GM21529 (cell line): ENCODE data around the gene SLC31A2.
A peak's percentile ranks its signal among the peaks of the same experiment; 100 is the strongest.
"Not testable (repeated sequence)": the region's sequence is repeated elsewhere in the genome, so short reads cannot be mapped to it uniquely, and the experiment has no call there.

Source experiments
- ATAC-seq: cut with Tn5 transposase; IDR thresholded peaks from one replicate; pipeline ENCODE4 v1.9.1; 2021; ENCODE audit not compliant: unreplicated experiment

SLC31A2 gene

GRCh38 chr9:113149561-113149960 lies 1.2 kb upstream of the SLC31A2 start:
- not testable (repeated sequence) for ATAC-seq

DNA sequence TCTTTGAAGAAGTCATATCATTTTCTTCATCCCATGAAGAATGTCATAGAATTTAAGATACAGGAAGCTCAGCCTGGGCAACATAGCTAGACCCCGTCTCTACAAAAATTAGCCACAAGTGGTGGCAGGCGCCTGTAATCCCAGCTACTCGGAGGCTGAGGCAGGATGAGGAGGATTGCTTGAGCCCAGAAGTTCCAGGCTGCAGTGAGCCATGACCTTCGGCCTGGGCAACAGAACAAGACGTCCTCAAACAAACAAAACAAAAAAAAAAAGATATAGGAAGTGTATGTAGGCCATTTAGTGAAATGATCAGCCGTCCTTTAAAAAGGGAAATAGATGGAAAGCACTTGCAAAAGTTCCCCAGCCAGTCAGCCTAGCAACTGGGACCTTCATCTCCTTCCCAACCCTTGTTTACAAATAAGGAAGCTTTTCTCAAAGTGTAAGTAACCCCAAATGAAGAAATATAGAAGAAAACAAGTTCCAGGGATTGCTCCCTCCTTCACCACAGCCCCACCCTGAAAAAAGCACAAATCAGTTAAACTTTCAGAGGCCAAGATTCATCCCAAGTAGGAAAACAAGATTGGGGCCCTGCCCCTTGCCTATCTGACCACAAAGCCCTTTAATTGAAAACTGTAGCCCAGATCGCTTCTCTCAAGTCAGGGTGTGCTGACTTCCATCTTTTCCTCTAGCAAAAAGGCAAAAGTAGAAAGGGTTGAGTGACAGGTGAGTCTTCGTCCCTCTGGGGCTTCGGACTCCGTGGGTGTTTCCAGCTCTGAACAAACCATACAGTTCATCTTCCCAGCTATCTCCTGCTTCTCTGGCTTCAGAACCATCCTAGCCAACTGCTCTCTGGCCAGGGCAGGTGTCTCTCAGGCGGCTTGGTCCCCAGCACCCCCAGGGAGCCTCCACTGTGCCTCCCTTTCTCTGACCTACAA lies 1.2 kb downstream of the SLC31A2 start:
- no peak for ATAC-seq

DNA sequence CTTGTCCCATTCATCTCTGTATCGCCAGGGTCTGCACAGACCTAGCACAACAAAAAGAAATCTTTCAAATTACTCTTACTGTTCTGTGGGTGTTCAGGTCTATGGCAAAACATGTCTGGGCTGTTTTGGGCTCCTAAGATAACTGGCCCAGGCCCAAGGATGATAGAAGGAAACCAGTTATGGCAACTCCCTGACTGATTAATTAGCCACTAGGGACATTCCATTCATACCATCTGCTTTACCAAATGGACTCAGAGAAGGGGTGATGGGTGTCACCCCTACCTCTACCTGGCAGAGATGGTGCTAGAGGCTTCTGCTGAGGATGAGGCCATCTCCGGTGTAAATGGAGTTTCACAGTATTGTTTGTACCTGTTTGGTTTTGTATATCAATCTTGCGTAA lies 1.9 kb downstream of the SLC31A2 start:
- ATAC-seq = no peak

- ATAC-seq = no peak
Measured at GRCh38 chr9:113153599-113153998, 2.8 kb downstream of the SLC31A2 start.

- ATAC-seq = no peak
Measured at GRCh38 chr9:113154471-113154870, 3.7 kb downstream of the SLC31A2 start.

DNA sequence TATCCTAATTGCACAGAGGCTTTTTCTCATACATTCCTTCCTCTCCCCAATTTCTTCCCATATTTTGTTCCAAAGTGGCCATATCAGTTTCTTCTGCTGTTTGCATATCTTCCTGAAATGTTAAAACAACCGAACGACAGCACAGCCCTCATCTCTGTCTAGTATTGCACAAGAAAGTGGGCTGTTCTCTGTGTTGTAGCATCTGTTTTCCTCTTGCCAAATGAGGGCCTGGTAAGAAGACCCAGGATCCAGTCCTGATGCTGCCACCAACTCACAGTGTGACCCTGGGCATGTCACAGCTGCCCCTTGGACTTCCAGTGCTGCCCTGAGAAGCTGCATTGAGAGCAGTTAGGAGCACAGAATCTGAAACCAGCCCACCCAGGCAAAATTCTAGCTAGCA lies 4.1 kb downstream of the SLC31A2 start:
- ATAC-seq = no peak

DNA sequence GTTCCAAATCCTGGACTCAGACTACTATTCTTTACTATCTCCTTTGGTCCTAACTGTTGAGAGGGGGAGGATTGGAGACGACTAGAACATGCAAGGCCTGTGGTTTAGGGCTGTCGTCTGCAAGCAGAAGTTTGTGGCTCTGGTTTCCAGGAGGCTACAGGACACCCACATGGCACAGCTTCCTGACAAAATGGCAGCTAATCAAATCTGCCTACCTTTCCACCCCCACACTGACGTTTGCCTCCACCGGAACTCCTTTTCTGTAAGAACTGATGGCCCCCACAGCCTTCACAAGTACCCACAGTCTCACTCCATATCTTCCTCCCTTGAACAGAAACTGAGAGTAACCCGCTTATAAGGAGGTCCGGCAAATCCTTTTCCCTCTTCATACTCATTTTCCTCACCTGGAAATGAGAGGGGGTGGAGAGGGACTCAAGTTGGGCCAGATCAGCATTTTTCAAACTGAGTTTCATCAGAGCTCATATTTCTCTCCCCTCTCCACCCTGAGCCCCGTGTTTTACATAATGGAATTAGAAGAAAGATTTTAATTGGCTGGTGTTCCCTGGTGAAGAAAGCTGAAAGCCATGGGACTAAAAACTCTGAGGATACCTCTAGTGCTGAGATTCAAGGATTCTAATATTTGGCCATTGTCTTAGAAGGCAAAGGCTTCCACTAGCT lies 5.2 kb downstream of the SLC31A2 start:
- ATAC-seq = no peak

- ATAC-seq = no peak
Measured at GRCh38 chr9:113156880-113157279, 6.1 kb downstream of the SLC31A2 start.

- ATAC-seq = no peak
Measured at GRCh38 chr9:113158446-113158845, 7.6 kb downstream of the SLC31A2 start.

DNA sequence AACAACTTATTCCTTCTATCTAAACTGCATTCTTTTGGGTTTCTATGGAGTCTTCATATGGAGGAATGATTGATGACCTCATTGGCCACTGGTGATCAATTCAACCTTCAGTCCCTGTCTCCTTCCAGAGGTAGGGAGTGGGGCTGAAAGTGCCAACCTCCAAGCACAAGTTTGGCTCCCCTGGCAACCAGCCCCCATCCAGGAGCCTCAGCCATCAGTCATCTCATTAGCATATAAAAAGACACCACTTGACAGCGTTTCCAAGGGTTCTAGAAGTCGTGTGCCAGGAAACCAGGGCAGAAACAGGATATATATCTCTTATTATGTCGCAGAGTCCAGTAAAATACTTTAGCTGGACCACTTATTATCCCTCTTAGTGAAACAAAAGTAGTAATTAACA lies 9.8 kb downstream of the SLC31A2 start:
- no peak for ATAC-seq

- no peak for ATAC-seq
Measured at GRCh38 chr9:113163001-113163400, 12.2 kb downstream of the SLC31A2 start.

DNA sequence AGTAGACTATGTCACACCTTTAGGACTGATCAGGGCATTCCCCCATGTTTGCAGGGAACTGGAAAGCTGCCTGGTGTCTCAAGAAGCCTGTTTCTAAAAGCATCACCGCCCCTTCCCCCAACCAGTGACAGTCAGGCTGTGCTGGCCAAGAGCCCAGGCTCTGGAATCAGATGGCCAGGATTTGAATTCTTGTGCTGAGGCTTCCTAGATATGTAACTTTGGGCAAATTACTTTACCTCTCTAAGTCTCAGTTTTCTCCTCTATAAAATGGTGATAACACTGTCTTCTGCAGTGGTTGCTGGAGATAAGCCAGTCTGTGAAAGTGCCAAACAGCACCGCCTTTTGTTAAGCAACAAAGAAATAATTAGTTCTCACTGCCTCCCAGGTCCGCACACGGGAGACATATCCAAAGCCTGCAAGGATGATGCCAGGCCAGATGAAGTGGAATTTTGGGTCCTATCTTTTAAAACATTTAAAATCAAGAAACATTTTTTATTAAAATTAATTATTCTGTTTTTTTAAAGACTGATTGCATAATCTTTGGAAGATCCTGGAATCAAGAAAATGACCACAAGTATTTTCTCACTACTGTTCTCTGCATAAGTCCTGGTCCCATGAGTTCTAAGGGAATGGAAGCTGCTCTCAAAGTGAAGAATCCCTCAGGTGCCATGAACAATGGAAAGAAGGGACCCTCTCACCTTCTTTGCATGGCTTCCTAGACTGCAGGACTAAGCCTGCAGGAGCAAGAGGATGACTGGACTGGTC lies 13.9 kb downstream of the SLC31A2 start:
- no peak for ATAC-seq

DNA sequence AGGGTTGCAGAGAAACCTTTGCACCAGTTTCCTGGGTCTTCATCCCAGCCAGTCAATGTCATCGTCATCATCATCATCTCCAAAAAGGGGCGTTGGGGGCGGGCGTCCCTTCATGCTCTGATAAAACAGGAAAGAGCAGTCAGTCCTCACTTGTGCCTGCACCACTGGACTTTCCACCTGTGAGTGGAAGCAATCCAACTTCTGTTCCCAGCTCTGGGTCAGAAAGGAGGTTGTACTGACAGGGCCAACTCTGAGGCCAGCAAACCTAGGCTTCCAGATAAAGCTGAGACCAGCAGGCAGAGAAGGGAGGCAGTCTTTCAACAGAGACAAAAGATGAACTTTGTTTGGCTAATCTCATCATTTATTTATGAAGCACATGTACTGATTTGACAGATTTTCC lies 15.2 kb downstream of the SLC31A2 start:
- no peak for ATAC-seq

- ATAC-seq = no peak
Measured at GRCh38 chr9:113168809-113169208, 18.0 kb downstream of the SLC31A2 start.

DNA sequence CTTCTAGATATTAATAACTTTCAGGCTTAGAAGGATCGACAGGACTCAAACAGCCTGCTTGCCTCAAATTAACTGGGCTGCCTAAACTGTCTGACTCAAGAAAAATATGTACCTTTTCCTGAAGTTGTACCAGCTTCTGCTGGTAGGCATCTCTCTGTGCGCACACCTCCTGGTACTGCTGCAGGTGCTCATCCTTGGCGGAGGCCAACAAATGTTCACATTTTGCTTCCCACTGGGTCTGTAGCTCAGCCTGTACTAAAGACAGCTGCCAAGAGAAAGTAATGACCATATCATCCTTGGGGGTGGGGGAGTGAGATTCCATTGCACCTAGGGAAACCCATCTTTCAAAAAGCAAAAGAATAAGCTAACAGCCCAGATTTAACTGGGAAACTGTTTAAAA lies 22.5 kb downstream of the SLC31A2 start:
- no peak for ATAC-seq

GRCh38 chr9:113176803-113177202 lies 26.0 kb downstream of the SLC31A2 start:
- ATAC-seq = no peak

DNA sequence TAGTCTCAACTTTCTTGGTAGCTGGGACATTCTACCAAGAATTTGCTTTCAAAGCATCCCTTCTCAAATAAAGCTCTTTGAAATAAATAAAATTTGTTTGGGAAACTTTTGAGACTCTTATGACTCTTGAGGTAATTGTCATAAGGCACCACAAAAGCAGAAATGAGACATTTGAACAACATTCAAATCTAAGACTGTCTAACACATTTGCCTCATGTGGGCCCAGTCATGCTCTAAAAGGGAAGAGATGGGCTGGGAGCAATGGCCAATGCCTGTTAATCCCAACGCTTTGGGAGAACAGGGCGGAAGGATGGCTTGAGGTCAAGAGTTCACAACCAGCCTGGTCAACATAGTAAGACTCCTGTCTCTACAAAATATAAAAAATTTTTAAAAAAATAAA lies 26.4 kb downstream of the SLC31A2 start:
- no peak for ATAC-seq

DNA sequence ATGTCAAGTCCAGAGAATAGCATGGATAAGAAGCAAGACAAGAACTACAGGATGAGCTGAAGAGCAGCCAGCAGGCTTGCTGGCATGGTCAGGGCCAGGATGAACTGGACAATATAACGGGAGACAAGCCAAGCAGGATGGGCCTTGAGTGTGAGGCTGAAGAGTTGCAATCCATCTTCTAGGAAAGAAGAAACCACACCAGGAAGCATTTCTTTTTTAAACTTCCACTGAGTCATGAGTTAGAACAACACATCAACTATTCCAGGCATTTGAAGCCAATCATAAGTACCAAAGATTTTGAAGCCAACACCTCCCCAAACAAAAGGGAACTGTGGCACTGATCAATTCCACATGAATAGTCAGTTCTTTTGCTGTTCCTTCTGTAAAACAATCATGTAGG lies 27.3 kb downstream of the SLC31A2 start:
- no peak for ATAC-seq

DNA sequence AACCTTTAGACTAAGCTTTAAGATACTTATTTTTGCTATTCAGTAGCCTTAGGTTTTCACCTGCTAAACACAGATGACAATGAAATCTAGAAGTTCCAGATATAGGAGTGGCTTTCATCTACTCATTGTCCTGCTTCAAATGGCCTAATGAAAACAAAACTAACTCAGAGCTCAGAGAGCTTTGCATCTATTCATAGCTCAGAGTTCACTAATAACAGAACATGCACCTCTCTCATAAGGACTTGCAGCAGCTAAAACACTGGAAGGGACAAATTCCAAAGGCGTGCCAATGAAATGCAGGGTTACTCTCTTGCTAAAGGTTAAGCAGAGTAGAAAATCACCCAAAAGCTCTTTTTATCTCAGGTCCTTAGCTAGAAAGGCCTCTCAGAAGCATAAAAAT lies 29.0 kb downstream of the SLC31A2 start:
- peak; percentile 76 for ATAC-seq

- ATAC-seq = no peak
Measured at GRCh38 chr9:113181165-113181564, 30.4 kb downstream of the SLC31A2 start.

DNA sequence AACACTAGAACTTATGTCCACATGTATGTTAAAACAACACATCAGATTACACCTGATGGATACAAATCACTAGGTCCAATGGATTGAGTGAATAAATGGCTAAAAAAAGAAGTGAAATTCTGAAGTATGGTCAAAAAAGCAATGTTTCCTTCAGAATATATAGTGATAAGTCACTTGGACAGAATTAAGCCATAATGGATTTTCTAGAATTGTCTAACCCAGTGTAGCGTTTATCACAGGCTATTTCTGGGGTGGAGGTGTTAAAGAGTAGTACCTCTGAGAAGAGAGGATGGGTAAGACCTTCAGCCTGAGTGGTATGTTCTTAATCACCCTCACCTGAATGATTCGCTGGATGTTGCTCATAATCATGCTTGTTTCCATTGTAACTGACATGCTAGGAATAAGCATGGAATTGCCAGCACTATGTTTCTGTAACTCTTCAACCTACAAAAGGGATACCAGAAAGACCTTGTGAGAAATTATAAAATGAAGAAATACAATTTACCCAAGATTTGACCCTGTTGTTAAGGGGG lies 33.2 kb downstream of the SLC31A2 start:
- ATAC-seq = no peak
